Gastroesophageal sphincter (tissue), 3 donors: ENCODE data around the gene ARPC5.

Experiments
- CTCF ChIP-seq, 4 experiments: fragments of 200-600 bp in 2 of 4; fragments of 450-650 bp in 2 of 4; sonication (generic) in 1 of 4; IDR thresholded peaks; one replicate each; pipeline ENCODE4 v1.5.1; 2017 to 2019; ENCODE audit warnings: antibody characterized with exemption in 4 of 4, mild to moderate bottlenecking in 2 of 4, moderate library complexity in 2 of 4
- EP300 ChIP-seq: sonication (generic); formaldehyde crosslinking; IDR thresholded peaks from one replicate; pipeline ENCODE4 v1.6.1; 2017; ENCODE audit warnings: antibody characterized with exemption, mild to moderate bottlenecking
- POLR2A ChIP-seq, 2 donors: fragments of 450-650 bp; IDR thresholded peaks; one replicate each; pipeline ENCODE4 v1.6.1; 2017; ENCODE audit warnings: antibody characterized with exemption in 2 of 2, mild to moderate bottlenecking in 2 of 2, moderate library complexity in 1 of 2
- POLR2AphosphoS5 ChIP-seq: sonication (generic); formaldehyde crosslinking; IDR thresholded peaks from one replicate; pipeline ENCODE4 v1.6.1; 2017; ENCODE audit warnings: antibody characterized with exemption

- TF ChIP-seq POLR2AphosphoS5 (no peak), POLR2A (IDR thresholded peaks at IDR 0.05) (no peak), CTCF (IDR thresholded peaks at IDR 0.05) (no peak), EP300 (no peak)
These were observed 431 bp downstream of the ARPC5 start for GRCh38 chr1:183635099-183635605.
